Activated naive CD4-positive, alpha-beta T cell treated with anti-CD3 and anti-CD28 coated beads, Interleukin-2, amount 50 U/mL, for 16 hours (primary cell): ENCODE measurements around the gene MADCAM1.

ENCODE experiments used
- DNase-seq: peaks from one replicate; pipeline ENCODE4 v3.0.0-alpha.2; 2020

MADCAM1 gene

DNA sequence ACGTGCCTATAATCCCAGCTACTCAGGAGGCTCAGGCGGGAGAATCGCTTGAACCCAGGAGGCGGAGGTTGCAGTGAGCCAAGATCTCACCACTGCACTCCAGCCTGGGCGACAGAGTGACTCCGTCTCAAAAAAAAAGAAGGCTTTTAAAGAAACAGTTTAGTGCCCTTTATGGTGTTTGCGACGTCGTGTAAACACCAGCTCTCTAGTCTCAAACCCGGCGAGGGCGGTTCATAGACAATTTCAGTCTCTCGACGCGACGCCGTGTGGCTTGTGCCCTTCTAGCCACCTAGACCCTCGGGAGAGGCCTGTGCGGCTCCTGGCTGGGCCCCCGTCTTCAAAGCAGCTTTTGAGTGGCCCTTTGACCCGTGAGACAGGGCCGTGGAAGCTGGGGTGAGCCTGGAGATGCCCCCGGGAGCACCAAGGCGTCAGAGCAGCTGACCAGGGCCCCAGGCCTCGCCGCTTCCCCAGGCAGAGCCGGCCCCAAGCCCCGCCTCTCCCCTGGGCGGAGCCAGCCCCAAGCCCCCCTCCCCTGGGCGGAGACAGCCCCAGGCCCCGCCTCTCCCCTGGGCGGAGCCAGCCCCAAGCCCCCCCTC is 5.0 kb upstream of the MADCAM1 start:
- DNase-seq = no peak

DNA sequence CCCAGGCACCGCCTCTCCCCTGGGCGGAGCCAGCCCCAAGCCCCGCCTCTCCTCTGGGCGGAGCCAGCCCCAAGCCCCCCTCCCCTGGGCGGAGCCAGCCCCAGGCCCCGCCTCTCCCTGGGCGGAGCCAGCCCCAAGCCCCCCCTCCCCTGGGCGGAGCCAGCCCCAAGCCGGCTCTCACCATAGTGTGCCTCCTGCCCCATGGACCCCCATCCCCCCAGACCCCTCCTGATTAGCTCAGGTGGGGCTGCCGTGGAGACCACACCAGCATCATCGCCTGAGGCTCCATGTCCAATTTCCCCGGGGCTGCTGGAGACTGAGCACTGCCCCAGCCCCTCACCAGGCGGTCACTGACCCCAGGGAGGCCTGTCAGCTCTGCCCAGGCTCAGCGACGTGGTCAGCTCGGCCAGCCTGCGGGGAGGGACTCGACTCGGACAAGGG is 4.2 kb upstream of the MADCAM1 start:
- DNase-seq = no peak

DNA sequence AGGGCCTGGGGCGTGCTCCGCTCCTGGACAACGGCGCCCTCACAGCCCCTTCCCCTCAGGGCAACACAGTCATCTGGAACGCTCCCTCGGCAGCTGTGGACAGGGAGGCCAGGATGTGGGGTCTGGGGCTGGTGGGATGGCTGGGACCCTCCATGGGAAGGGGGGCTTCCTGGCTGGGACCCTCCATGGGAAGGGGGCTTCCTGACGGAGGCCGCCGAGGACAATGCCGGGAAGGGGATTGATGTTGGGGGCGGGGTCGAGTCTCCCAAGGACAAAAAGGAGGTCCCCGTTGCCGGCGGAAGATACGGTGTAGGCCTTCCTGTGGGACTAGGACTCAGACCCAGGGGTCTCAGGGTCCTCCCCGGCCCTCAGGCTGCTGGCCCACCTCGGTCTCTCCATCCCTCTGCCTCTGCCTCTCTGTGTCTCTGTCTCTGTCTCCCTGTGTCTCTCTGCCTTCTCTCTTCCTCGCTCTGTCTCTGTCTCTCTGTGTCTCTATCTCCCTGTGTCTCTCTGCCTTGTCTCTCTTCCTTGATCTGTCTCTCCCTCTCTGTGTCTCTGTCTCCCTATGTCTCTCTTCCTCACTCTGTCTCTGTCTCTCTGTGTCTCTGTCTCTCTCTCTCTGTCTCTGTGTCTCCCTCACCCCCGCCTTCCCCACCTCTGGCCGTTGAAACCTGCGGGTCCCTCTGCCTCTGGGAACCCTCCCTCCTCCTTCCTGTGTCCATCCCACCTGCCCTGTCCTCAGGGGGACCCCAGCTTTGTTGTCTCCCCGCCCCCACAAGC is 2.7 kb upstream of the MADCAM1 start:
- DNase-seq = no peak

DNA sequence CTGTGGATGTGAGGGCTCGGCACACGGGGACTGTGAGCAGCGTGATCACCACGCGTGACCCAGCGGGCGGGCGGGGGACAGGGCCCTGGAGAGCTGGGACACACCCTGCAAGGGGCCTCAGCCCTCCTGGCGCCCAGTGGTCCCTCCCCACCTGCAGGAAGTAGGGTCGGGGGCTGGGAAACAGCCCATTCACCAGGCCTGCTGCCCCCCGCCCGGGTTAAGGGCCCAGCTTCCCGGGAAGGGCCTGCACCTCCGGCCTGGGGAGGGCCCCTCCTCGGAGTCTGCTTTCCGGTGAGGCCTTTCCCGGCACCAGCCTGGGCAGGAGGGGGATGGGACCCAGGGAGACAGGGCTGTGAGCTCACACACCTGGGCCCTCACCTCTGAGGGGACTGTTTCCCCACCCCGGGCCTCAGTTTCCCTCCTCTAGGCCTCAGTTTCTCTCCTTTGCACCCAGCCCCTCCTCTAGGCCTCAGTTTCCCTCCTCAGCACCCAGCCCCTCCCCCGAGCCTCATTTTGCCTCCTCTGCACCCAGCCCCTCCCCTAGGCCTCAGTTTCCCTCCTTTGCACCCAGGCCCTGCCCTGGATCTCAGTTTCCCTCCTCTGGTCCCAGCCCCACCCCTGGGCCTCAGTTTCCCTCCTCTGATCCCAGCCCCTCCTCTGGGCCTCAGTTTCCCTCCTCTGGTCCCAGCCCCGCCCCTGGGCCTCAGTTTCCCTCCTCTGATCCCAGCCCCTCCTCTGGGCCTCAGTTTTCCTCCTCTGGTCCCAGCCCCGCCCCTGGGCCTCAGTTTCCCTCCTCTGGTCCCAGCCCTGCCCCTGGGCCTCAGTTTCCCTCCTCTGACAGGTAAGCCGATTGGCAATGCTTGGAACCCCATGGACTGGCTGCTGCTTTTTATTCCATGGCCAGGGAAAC is 1.9 kb upstream of the MADCAM1 start:
- DNase-seq = no peak

DNA sequence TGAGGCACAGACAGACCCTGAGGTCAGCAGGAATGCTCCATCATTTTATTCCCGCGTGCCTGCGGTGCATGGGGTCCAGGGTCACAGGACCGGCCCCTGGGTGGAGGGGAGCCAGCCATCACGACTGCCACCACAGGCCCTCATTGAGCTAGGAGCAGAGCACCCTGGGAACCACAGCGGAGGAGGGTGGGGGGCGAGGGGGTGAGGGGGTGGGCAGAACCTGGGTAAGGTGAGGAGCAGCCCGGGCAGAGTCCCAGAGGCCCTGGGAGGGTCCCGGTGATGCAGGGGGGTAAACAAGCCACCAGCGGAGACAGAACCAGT is 1.2 kb upstream of the MADCAM1 start:
- no peak for DNase-seq

DNA sequence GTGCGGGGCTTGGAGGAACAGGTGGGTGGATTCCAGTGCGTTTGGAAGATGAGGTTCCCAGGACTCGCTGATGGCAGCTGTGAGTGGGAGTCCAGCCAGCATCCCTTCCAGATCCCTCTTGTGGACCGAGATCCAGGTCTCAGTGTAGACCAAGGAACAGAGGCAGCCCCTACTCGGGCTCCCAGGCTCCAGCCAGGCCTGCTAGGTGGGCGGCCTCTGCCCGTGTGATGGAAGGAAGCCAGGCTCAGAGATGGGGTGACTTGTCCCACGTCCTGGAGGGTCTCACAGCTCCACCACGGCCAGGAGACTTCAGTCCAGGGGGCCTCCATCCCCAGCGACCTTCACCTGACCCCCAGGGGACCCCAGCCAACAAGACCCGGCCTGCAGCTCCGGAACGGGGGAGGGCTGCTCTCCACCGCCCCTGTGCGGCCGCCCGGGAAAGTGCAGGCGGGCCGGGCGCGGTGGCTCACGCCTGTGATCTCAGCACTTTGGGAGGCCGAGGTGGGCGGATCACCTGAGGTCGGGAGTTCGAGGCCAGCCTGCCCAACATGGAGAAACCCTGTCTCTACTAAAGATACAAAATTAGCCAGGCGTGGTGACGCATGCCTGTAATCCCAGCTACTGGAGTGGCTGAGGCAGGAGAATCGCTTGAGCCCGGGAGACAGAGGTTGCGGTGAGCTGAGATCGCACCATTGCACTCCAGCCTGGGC is 729 bp upstream of the MADCAM1 start:
- DNase-seq = peak; percentile 50

DNA sequence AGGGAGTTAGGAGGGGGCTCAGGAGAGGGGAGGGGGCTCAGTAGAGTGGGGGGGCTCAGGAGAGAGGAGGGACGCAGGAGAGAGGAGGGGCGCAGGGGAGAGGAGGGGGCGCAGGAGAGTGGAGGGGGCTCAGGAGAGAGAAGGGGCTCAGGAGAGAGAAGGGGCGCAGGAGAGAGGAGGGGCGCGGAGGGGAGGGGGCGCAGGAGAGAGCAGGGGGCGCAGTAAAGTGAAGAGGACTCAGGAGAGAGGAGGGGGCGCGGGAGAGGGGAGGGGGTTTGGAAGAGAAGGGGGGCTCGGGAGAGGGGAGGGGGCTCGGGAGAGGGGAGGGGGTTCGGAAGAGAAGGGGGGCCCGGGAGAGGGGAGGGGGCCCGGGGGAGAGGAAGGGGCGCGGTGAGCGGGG is 700 bp downstream of the MADCAM1 start:
- DNase-seq = no peak

DNA sequence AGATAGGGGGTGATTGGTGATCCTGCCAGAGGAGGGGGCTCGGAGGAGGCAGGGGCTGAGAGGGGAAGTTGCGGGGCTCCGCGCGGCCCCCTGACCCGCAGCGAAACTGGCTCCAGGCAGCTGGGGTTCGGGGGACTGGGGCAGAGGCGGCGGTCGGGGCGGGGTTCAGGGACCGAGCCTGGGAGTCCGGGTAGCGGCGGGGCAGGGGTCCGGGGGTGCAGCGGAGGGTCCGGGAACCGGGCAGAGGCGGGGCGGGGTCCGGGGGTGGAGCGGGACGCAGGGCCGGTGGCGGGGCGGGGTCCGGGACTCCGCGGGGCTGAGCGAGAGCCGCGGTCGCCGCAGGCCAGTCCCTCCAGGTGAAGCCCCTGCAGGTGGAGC is 1.2 kb downstream of the MADCAM1 start:
- DNase-seq = no peak

DNA sequence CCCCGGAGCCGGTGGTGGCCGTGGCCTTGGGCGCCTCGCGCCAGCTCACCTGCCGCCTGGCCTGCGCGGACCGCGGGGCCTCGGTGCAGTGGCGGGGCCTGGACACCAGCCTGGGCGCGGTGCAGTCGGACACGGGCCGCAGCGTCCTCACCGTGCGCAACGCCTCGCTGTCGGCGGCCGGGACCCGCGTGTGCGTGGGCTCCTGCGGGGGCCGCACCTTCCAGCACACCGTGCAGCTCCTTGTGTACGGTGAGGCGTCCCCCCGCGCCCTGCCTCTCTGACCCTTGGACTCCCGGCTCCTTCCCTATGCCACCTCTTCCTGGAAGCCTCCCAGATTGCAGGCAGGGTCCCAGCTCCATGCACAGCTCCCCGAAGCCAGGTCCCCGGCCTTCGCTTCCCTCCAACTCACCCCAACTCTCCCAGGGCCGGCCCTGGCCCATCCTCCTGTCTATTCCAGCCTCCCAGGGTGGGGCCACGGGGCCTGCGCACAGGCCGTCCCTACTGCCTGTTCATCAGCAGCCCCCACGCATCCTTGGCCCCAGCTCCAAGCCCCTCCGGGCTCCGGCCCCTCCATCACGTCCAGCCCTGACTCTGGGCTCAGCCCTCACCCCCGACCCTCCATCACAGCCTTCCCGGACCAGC is 1.7 kb downstream of the MADCAM1 start:
- DNase-seq = no peak

DNA sequence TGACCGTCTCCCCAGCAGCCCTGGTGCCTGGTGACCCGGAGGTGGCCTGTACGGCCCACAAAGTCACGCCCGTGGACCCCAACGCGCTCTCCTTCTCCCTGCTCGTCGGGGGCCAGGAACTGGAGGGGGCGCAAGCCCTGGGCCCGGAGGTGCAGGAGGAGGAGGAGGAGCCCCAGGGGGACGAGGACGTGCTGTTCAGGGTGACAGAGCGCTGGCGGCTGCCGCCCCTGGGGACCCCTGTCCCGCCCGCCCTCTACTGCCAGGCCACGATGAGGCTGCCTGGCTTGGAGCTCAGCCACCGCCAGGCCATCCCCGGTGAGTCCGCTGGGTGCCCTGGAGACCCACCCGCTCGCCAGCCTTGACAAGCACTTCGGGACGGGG is 2.2 kb downstream of the MADCAM1 start:
- no peak for DNase-seq

DNA sequence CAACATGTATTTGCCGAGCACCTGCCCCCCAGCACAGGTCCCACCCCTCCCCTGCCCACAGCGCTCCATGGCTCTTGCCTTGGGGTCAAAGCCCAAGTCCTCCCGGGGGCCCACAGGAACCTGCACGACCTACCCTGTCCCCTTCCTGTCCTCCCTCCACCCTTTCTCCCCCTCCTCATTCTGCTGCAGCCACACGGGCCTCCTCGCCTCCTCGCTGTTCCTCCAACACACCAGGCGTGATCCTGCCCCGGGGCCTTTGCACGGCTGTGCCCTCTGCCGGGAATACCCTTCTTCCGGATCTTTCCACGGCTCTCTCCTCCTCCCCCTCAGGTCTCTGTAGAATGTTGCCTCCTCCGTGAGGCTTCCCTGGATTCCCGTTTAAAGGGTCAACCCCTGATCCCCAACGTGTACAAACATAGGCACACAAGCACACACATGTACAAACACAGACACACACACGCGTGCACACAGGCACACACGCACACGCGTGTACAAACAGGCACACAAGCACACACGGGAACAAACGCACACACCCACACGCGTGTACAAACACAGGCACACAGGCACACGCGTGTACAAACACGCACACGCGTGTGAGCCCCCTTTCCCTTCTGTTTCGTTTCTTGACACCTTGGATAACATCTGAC is 2.8 kb downstream of the MADCAM1 start:
- DNase-seq = no peak

DNA sequence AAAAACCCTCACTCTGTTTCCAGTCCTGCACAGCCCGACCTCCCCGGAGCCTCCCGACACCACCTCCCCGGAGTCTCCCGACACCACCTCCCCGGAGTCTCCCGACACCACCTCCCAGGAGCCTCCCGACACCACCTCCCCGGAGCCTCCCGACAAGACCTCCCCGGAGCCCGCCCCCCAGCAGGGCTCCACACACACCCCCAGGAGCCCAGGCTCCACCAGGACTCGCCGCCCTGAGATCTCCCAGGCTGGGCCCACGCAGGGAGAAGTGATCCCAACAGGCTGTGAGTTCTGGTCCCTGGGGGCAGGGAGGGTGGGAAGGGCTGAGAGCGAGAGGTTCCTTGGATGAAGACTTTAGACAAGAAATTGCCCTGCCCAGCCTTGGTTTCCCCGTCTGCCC is 5.4 kb downstream of the MADCAM1 start:
- DNase-seq = no peak

DNA sequence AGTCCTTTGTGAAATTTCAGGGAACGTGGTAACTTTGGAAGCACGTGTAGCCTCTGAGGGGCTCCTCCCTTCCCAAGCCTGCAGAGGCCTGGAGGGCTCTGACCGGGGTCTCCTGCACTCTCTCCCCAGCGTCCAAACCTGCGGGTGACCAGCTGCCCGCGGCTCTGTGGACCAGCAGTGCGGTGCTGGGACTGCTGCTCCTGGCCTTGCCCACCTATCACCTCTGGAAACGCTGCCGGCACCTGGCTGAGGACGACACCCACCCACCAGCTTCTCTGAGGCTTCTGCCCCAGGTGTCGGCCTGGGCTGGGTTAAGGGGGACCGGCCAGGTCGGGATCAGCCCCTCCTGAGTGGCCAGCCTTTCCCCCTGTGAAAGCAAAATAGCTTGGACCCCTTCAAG is 8.3 kb downstream of the MADCAM1 start:
- DNase-seq = no peak

DNA sequence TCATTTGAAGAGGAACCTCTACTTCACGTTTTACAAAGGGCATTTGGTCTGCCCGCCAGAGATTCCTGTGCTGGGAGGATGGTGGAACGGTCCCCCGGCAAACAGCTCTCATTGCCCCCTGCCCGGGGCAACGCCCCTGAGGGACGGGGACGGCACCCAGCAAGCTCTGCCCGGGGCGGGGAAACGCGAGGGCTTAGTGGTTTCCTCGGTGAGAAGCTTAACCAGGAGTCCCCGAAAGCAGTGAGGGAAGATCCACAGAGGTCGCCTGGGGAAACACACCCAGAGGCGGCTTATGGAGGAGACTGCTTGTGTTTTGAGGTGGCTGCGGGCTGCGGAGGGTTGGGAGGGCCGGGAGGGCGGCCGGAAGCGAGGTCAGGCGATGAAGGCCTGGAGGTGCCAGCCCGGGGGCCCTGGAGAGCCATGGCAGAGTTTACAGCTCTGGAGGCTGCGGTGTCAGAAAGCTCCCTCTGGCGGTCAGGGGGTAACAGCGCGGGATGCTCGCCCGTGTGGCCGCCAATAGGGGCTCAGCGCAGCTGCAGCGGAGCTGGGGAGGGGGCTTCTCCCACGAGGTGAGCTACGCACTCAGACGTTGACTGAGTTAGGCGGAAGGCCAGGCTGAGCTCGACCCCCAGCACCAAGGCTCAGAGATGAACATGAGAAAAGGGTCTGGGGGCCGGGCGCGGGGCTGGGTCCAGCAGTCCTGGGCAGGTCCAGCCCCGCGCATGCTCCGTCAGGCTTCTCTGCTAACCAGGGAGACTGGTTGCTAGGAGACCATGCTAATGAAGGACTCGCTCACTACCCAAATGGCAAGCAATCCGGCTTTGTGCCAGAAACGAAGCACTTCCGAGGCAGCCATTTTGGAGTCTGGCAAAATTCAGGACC is 10.4 kb downstream of the MADCAM1 start:
- DNase-seq = peak; percentile 92

DNA sequence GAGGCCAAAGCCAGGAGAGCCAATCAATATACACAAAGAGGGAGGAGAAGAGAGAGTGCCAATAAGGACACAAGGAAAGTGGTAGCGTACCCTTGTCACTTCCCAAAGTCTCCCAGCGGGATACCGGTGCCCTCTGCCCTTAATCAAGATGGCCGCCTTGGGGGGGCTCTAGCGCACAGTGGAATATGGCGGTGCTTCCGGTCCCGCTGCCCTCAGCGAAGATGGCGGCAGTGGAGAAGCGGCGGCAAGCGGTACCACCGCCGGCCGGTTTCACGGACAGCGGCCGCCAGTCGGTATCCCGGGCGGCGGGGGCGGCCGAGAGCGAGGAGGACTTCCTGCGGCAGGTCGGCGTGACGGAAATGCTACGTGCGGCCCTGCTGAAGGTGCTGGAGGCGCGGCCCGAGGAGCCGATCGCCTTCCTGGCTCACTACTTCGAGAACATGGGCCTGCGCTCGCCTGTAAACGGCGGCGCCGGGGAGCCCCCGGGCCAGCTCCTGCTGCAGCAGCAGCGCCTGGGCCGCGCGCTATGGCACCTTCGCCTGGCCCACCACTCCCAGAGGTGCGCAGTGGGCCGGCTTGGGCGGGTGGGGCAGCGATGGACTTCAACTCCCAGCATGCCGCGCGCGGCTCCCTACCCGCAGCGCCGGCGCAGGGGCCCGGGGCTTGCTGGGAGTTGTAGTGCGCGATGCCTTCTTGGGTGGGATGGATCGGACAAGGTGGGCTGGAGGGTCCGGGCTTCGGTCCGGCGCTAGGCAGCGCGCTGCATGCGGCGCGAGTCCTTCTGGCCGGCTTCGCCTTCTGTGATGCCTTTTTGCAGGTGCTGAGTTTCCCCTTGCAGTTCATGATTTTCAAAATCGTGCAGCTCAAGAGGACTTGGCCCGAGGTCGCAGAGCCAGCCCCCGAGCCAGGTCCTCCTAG is 11.3 kb downstream of the MADCAM1 start, which contains the start of gene TPGS1:
Gene TPGS1 (plus strand): TSS at position 212 of the 918 bp plus-strand sequence. CDS start 10 bp downstream, at position 222.
- peak; percentile 87 for DNase-seq

DNA sequence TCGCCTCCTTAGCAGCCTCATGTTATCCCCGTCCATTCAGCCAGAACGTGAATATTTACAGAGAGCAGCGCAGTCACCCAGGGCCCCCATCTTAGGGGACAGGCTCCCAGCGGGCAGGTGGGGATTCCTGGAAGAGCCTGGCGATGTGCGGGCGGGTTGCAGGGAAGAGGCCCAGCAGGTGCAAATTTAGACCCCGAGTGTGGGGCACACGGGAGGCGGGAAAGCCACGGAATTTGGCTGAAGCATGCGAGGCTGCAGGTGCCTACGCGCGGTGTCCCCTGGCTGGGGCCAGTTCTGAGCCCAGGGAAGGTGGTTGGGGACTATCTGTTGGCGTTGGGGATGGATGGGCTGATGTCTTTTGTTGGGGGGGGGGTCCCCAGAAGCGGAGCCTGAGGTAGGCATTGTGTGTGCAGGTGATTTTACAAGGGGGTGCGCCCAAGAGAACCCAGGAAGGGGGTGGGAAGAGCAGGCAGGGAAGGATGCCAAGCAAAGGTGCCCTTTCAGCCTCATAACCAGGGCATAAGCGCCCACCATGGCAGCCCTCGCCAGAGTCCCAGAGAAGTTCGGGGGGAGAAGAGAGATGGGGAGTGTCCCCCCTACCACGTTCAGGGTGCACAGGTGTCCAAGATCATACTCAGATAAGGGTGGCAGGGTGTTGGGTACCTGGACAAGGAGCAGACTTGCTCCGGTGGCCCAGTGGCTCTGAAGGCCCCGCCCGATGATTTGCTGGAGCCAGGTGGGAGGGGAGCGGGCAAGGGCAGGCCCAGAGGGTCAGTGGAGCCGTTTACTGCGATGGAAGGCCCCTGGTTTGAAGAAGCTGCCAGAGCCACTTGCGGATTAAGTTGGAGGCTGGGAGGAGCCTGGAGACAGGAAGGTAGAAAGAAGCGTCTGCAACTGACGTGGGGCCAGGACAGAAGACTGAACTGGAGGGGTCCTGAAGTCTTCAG is 12.2 kb downstream of the MADCAM1 start:
- no peak for DNase-seq

DNA sequence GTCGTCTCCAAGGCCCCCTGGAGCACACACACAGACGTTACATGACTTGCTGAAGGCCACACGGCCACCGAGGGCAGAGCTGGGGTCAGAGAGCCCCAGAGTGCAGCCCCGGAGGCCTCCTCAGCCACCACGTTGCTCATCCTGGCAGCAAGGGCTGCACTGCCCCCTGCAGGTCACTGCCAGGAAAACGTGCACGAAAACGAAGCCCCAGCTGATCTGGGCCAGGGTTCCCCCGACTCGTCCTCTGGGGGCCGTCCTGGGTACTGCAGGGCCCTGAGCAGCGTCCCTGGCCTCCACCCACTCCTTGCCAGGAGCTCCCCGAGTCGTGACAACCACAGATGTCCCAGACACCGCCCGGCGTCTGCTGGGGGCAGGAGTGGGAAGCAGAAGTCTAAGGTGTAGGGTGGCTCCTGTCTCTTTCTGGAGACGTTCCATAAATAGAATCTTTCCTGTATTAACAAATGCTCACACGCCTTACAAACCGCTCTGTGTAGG is 14.4 kb downstream of the MADCAM1 start:
- peak; percentile 94 for DNase-seq

DNA sequence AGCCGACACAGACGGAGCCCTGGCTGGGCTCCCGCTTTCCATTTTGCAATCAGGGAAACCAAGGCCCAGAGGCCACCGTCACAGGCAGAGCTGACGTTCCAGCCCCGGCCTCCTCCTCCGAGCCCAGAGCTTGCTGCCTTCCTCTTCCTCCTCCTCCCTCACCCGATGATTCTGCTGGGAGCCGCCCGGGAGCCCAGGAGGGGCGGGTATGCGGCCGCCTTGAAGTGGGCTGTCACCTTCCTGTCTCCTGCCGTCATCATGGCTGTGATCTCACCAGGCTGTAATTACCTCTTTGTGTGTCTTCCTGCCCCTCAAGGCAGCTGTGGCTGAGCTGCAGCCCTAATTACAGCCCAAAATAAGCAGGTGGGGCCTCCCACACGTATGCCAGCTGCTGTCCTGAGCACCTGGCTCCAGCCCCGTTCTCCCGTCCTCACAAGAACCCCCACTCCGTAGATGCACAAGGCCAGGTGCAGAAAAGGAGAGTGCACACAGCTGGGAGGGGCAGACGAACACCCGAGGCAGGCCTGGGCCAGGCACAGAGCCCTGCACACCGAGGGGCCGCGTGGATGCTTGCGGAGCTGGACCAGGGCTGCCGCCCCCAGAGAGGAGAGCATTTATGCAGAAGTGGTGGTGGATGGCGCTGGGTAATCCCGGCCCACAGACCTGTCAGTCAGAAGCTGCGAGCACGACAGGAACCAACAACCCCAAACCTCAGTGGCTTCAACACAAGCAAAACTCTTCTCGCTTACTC is 15.0 kb downstream of the MADCAM1 start:
- peak; percentile 68 for DNase-seq
